Stimulated activated naive CD4-positive, alpha-beta T cell treated with Interleukin-2 at 50 U/mL for 16 hours (primary cell): ENCODE measurements around the gene IQCH.

Experiments
- DNase-seq: peaks from one replicate; lab custom pipeline; 2025; lab: John Stamatoyannopoulos, UW

The IQCH gene

GRCh38 chr15:67533873-67534272 lies 279.3 kb downstream of the IQCH start:
- DNase-seq, result no peak

DNA sequence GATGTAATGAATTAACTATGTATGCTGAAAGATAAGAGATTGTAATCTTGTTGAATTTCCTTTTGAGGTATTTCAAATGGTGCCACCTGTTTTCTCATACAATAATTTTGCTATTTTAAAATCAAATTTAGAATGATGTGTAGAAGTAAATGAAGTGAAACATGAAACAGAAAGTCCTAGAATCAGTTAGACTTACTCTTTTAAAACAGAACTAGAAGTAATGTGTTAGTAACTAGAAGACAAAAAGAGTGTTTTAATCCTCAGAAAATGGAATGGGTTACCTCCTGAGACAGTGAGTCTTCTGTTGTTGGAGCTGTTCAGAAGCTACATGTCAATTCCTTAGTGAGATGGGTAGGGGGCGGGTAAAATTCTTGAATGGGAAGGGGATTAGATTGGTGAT lies 279.8 kb downstream of the IQCH start:
- DNase-seq, result no peak

DNA sequence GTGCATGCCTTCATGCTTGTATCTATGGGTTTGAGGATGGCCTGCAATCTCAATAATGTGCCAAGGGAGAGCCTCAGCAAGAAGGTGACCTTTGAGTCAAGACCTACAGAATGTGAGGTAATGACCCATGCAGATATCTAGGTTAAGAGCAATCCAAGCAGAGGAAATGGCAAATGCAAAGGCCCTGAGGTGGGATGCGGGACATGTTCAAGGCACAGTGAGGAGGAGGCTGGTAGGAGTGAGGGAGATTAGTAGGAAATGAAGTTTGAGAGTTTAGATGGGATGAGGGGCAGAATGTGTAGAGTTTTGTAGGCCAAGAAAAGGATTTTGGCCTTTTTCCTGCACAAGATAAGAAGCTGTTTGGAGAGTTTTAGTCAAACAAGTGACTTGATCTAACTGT lies 283.2 kb downstream of the IQCH start:
- DNase-seq, result no peak

GRCh38 chr15:67542420-67543347 lies 288.1 kb downstream of the IQCH start, which contains the start of gene MAP2K5:
Gene MAP2K5 (plus strand): TSS chr15:67542703. CDS start chr15:67543336, 633 bp downstream.
- DNase-seq, result peak; percentile 77

GRCh38 chr15:67543348-67543718 lies 288.7 kb downstream of the IQCH start:
- DNase-seq, result no peak

DNA sequence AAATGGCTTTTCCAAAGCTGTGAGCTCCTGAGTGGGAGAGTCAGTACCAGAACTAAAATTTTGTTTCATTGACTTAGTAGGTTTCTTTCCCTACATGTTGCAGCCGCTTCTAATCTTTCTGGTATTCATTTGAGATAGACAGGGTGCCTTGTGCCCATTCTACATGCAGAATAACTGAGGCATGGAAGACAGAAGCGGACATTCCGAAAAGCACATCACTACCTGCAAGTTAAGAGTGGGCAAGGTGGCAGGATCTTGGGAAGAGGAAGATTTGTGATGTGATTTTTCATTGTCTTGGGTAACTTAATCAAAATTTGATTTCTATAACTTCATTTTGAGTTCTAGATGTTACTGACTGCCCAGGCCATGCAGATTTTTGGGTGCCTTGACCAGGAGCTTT lies 289.9 kb downstream of the IQCH start:
- no peak for DNase-seq

- DNase-seq, result no peak
Observed at GRCh38 chr15:67545864-67546263, 291.3 kb downstream of the IQCH start.

DNA sequence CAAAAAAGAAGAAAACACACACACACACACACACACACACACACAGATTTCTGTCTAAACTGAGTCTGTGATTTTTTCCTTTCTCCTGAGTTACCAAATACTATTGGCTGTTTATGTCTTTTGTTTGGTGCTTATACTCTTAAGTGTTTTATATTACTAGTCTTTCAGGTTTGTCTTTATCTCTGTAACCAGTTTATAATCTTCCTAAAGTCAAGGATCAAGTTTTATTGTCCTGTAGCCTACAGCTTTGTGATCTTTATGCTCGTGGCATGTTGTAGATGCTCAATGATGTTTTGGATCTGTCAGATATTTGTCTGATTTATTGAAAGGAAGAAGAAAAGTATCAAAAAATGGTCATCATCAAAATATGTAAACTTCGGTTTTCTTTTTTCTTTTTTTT lies 292.5 kb downstream of the IQCH start:
- no peak for DNase-seq

GRCh38 chr15:67547836-67548235 lies 293.2 kb downstream of the IQCH start:
- no peak for DNase-seq

DNA sequence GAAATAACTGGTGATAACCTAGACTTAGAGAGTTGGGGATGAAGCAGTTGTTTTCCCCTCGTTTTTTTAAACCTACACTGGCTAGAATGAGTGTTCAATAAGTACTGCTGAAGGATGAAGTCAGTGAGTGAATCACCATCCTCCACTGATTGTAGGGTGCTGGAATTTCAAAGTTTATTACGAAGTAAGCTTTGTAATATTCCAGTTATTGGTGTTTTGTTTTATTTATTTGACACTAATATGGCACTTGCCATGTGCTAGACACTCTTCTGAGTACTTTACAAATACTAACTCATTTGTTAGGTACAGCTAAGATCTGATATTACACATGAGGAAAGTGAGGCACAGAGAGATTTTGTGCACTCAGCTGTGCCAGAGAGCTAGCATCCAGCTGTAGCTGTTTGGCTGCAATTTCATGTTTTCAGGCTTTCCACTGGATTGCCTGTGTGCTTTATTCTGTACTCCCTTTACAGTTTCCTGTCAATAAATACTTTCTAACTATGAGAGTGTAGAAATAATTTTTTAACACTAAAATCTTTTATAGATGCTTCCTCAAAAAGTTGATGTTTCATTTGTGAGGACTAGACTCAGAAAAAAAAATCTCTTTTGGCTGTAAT lies 293.8 kb downstream of the IQCH start:
- DNase-seq, result no peak

GRCh38 chr15:67548862-67549651 lies 294.5 kb downstream of the IQCH start:
- no peak for DNase-seq

GRCh38 chr15:67549736-67550135 lies 295.1 kb downstream of the IQCH start:
- no peak for DNase-seq

DNA sequence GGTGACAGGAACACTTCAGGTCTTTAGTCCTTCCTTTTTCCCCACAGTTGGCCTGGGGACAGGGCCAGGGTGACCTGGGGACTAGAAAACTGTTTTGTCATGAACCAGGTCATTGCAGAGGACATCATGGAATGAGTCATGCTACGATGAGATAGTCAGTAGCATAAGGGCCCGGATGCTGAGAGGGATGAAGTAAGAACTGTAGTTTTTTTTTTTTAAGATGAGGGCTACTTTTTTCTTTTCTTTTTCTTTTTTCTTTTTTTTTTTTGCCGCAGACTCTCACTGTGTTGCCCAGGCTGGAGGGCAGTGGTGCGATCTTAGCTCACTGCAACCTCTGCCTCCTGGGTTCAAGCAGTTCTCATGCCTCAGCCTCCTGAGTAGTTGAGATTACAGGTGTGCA lies 295.9 kb downstream of the IQCH start:
- DNase-seq, result no peak

DNA sequence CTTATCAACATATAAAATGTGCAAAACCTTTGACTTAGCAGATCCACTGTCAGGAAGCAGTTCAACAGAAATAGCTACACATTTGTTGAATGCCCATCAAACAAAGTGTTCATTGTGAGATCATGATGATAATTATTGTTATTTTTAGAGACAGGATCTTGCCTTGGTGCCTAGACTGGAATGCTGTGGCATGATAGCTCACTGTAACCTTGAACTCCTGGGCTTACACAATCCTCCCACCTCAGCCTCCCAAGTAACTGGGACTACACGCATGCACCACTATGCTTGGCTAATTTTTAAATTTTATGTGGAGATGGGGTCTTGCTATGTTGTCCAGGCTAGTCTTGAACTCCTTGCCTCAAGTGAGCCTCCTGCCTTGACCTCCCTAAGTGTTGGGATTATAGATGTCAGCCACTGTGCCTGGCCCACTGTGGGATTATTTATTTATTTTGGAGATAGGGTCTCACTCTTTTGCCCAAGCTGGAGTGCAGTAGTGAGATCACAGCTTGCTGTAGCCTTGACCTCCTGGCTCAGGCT lies 296.7 kb downstream of the IQCH start:
- DNase-seq, result no peak
